ELF-1 (cell line): ENCODE results near the gene PBXIP1.

Experiments
- DNase-seq: peaks from one replicate; pipeline ENCODE4 v3.0.0-alpha.2; 2016; ENCODE audit warnings: low read depth, low spot score

Gene PBXIP1

DNA sequence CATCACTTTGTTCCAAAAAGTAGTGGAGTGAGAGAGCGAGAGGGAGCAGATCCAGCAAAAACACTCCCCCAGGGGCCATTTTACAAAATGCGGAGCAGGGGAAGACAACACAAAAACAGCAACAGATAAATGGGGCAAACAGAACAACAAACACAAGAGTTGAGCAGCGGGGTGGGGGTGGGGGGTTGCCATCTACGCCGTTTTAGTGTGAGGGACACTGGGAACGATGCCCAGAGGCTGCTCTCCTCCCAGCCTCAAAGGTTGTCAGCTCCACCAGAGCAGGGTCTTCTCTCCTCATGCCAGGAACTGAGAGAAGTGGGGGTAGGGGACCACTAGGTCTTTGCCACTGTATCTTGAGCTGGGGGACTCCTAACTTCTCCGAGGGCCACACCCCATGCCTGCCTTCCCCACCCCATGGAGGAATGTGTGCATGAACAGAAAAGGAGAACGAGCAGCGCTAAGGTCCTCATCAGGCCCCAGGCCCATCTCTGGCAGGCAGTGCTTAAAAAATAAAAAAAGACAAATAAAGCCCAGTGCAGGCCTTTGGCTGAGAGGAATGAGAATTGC lies 1.3 kb upstream of the PBXIP1 start:
- DNase-seq = peak; percentile 29

- peak; percentile 45 for DNase-seq
Observed at GRCh38 chr1:154956544-154956941, 644 bp upstream of the PBXIP1 start.

- peak; percentile 70 for DNase-seq
Observed at GRCh38 chr1:154955039-154955717, 721 bp downstream of the PBXIP1 start.

DNA sequence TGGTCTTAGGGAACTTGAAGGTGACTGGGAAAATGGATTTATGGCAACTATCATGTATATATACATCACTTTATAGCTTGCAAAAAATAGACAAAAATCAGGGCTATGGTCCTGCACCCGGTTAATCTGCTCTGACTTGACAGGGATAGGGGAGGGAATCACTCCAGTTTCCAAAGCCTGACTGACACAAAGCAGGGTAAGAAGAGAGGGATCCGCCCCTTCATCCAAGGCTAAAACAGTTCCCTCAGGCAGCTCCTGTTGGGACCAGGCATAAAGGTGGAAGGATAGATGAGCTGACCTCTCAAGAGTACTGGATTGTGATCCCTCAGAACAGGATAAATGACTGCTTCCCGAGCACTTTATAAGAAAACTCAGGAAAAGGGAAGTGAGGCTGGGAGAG lies 1.4 kb downstream of the PBXIP1 start:
- DNase-seq = no peak

- no peak for DNase-seq
Observed at GRCh38 chr1:154953611-154954038, 2.3 kb downstream of the PBXIP1 start.

DNA sequence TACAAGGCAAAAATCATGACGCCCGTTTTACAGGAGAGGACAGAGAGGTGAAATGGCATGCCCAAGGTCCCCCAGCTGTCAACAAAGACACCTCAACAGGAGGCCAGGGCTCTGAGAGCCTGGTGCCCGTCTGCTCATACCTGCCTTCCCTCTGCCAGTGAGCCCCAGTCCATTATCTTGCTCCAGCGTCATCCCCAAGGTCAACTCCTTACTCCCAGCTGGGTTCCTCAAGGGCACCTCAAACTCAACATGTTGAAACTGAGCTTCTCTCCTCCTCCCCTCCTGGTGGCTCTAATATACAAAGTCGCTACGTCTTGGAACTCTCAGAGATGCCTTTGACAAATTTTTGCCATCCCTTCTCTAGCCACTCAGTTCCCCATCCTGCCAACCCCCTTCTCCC lies 3.2 kb downstream of the PBXIP1 start:
- DNase-seq = no peak

- DNase-seq = no peak
Observed at GRCh38 chr1:154951901-154952657, 3.8 kb downstream of the PBXIP1 start.

DNA sequence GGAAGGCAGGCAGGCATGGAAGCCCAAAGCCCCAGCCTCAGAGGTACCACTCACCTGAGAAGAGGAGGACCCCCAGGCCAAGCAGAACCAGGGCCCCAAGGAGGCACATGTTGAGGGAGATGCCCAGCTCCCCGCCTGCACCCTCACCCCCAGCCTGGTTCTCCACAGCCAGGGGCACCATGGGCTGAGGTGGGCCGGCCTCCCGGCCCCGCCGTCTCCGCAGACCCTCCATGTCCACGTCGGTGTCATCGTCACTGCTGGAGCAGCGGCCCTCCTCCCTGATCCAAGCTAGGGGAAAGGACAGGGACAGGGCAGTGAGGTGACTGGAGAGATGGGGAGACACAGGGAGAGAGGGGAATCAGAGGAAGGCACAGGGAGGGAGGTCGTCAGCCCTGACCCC lies 7.8 kb downstream of the PBXIP1 start:
- DNase-seq = no peak

GRCh38 chr1:154945962-154946850 lies 9.7 kb downstream of the PBXIP1 start:
- no peak for DNase-seq

DNA sequence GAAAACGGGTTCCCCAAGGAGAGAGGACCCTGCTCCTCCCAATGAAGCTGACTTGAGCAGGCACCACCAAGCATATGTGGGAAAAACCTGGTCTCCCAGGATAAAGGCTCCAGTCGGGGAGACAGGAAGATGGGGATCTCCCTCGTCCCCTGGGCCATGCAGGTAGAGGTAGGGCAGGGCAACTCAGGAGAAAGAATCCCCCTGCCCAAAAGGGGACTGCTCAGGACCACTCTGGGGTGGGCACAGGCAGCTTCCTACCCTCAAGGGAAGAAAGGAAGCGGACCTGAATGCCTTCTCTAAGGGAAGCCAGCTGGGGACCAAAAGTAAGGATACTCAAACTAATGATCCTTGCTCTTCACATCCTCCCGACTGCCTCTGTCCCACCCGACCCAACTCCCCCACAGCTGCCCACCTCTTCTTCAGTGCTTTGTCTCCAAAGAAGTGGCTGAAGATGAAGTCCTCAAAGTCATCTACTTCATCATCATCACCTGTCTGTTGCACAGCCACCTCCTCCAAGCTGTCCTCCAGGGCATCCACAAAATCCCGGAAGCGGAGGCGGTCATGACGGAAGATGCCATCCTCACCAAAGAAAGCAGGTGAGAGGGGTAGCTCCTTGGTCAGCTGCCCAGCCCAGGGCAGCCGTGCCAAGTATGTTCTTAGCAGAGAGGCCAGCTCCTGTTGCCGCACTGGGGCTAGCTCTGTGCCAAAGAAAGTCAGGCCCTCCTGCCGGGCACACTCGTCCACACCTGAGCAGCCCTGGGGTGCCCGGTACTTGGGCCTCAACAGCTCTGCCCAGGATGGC lies 10.5 kb downstream of the PBXIP1 start:
- no peak for DNase-seq

- no peak for DNase-seq
Observed at GRCh38 chr1:154944401-154945159, 11.3 kb downstream of the PBXIP1 start.

GRCh38 chr1:154943649-154944400 lies 12.1 kb downstream of the PBXIP1 start:
- peak; percentile 78 for DNase-seq

- peak; percentile 68 for DNase-seq
Observed at GRCh38 chr1:154941333-154942013, 14.4 kb downstream of the PBXIP1 start.

- DNase-seq = no peak
Observed at GRCh38 chr1:154940651-154941194, 15.2 kb downstream of the PBXIP1 start.

- peak; percentile 78 for DNase-seq
Observed at GRCh38 chr1:154940213-154940560, 15.7 kb downstream of the PBXIP1 start.

DNA sequence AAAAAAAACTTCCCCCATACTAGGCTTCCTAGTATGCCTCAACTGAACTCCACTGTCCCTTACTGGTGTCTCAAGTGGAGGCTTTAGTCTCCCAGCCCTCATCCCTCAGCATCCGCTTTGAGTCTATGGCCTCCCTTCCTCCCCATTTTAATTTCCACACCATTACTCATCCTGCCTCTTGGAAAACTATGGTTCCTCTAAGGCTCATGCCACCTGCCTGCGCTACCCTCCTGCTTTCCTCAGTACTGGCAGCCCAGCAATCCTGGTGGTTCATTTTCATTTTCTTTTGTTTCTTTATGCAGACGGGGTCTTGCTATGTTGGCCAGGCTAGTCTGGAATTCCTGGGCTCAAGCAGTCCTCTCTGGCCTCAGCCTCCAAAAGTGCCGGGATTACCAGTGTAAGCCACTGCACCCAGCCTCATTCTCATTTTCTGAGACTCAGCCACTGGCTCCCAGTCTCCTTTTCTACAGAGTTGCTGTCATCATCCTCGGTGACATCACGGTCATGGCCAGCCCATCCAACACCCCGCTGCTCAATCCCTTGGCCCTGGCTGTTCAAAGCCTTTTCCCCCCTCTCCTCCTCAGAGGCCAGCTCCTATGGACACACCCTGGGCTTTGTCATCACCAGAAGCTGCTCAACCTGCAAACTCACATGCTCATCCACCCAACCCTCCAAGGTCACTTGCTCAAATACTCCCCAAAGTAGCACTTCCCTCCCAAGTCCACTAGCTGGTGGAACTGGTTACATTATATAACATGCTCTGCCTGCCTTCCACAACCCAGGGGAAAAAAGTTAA lies 17.1 kb downstream of the PBXIP1 start:
- DNase-seq = no peak

DNA sequence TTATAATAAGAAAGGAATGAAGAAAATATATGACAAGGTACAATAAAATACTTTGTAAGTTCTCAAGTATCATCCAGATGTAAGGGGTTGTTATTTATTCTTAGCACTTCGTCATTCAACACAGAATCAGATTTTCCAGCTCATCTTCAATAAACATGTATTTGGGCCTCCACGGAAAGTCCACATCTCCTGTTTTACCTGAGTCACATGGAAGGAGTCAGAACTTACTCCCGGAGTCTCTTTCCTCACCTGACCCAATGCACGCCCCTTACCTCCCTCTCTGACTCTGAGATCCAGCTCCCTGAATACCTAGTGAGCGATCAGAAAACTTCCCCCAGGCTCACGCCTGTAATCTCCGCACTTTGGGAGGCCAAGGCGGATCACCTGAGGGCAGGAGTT lies 17.9 kb downstream of the PBXIP1 start:
- no peak for DNase-seq
